Neural cell (in vitro differentiated cells): ENCODE measurements around the gene SPRN. TPM values are rescaled to one million over a fixed set of nuclear protein-coding genes. Genes with fewer than 3 reads are reported as not detected.

Experiments
- H2AFZ ChIP-seq: fragments of 200-600, 300-800 bp; sonication (generic), shearing (Covaris generic); 2 replicates; pipeline ENCODE4 v1.6.0; 2014; ENCODE audit warnings: low read depth, mild to moderate bottlenecking, antibody characterized with exemption, low read length, moderate library complexity
- H3F3A ChIP-seq: fragments of 200-600 bp; shearing (Covaris generic); 2 replicates; pipeline ENCODE4 v1.6.1; 2016; ENCODE audit warnings: mild to moderate bottlenecking, moderate library complexity, mixed read lengths, antibody characterized with exemption, low read length; ENCODE audit not compliant: insufficient read depth, poor library complexity, severe bottlenecking
- H3K27ac ChIP-seq: fragments of 200-600, 300-800 bp; sonication (generic), shearing (Covaris generic); 2 replicates; pipeline ENCODE4 v1.5.1; 2014; ENCODE audit warnings: mild to moderate bottlenecking, low read length, moderate library complexity
- H3K27me3 ChIP-seq: fragments of 300-800, 200-600 bp; sonication (generic), shearing (Covaris generic); 2 replicates; pipeline ENCODE4 v1.6.0; 2014; ENCODE audit warnings: mild to moderate bottlenecking, low read depth, low read length, moderate library complexity; ENCODE audit not compliant: insufficient read depth
- H3K36me3 ChIP-seq: fragments of 300-800, 200-600 bp; sonication (generic), shearing (Covaris generic); 2 replicates; pipeline ENCODE4 v1.5.1; 2014; ENCODE audit warnings: mild to moderate bottlenecking, antibody characterized with exemption, low read length, moderate library complexity; ENCODE audit not compliant: insufficient read depth
- H3K4me2 ChIP-seq: fragments of 300-800, 200-600 bp; sonication (generic), shearing (Covaris generic); 2 replicates; pipeline ENCODE4 v1.6.0; 2014; ENCODE audit warnings: mild to moderate bottlenecking, low read length
- H3K4me3 ChIP-seq: fragments of 300-800, 200-600 bp; sonication (generic), shearing (Covaris generic); 2 replicates; pipeline ENCODE4 v1.5.1; 2014; ENCODE audit warnings: mild to moderate bottlenecking, low read length, moderate library complexity
- H3K79me2 ChIP-seq: fragments of 200-600 bp; shearing (Covaris generic); replicated peaks from 2 replicates; pipeline ENCODE4 v1.6.0; 2014; ENCODE audit warnings: mild to moderate bottlenecking, low read length, moderate library complexity; ENCODE audit not compliant: insufficient read depth
- H3K9ac ChIP-seq: fragments of 300-800, 200-600 bp; sonication (generic), shearing (Covaris generic); 2 replicates; pipeline ENCODE4 v1.6.1; 2016; ENCODE audit warnings: mild to moderate bottlenecking, low read length, mixed read lengths
- H3K9me2 ChIP-seq: fragments of 200-600 bp; shearing (Covaris generic); 2 replicates; pipeline ENCODE4 v1.6.1; 2016; ENCODE audit warnings: mild to moderate bottlenecking, low read length, mixed read lengths; ENCODE audit not compliant: insufficient read depth
- H3K9me3 ChIP-seq: fragments of 200-600, 300-800 bp; sonication (generic), shearing (Covaris generic); 2 replicates; pipeline ENCODE4 v1.6.1; 2016; ENCODE audit warnings: mild to moderate bottlenecking, mixed run types, low read length, moderate library complexity, mixed read lengths
- H4K20me1 ChIP-seq: fragments of 200-600 bp; shearing (Covaris generic); 2 replicates; pipeline ENCODE4 v1.6.1; 2016; ENCODE audit warnings: mild to moderate bottlenecking, mixed run types; ENCODE audit not compliant: insufficient read depth
- CTCF ChIP-seq: fragments of 450-650 bp; IDR thresholded peaks from 2 replicates; pipeline ENCODE4 v1.5.1; 2014; ENCODE audit warnings: antibody characterized with exemption, mild to moderate bottlenecking, moderate library complexity; ENCODE audit not compliant: poor library complexity, severe bottlenecking
- EP300 ChIP-seq: fragments of 450-650 bp; conservative IDR thresholded peaks from 2 replicates; pipeline ENCODE4 v1.6.1; 2014; ENCODE audit warnings: antibody characterized with exemption, mild to moderate bottlenecking, moderate library complexity; ENCODE audit not compliant: poor library complexity, severe bottlenecking
- EZH2 ChIP-seq: fragments of 200-600, 300-800 bp; shearing (Covaris generic), sonication (generic); IDR thresholded peaks from 2 replicates; pipeline ENCODE4 v1.6.1; 2014; ENCODE audit warnings: antibody characterized with exemption, low read length, borderline replicate concordance, mild to moderate bottlenecking; ENCODE audit not compliant: insufficient read depth, poor library complexity, severe bottlenecking
- MXI1 ChIP-seq: fragments of 450-650 bp; conservative IDR thresholded peaks from 2 replicates; pipeline ENCODE4 v1.6.1; 2014; ENCODE audit warnings: antibody characterized with exemption, mild to moderate bottlenecking; ENCODE audit not compliant: poor library complexity, severe bottlenecking
- POLR2AphosphoS5 ChIP-seq: IDR thresholded peaks from 2 replicates; pipeline ENCODE4 v1.6.1; 2012
- RAD21 ChIP-seq: fragments of 450-650 bp; conservative IDR thresholded peaks from 2 replicates; pipeline ENCODE4 v1.6.1; 2014; ENCODE audit warnings: antibody characterized with exemption, mild to moderate bottlenecking, moderate library complexity
- REST ChIP-seq: IDR thresholded peaks from 2 replicates; pipeline ENCODE4 v1.6.1; 2012; ENCODE audit warnings: borderline replicate concordance
- SMC3 ChIP-seq: fragments of 450-650 bp; conservative IDR thresholded peaks from 2 replicates; pipeline ENCODE4 v1.6.1; 2014; ENCODE audit warnings: antibody characterized with exemption, mild to moderate bottlenecking, moderate library complexity; ENCODE audit not compliant: poor library complexity
- TAF1 ChIP-seq: IDR thresholded peaks from 2 replicates; pipeline ENCODE4 v1.6.1; 2012; ENCODE audit warnings: low read depth
- polyA plus RNA-seq: library from polyadenylated mRNA; depleted of rRNA; stranded (reverse); fragments of >200 nt; gene quantifications from 2 replicates; pipeline ENCODE4 v1.2.3, GENCODE V29; 2014

SPRN gene
- polyA plus RNA-seq, 1 donor from 2014 or later, result 1.1 TPM

GRCh38 chr10:133453516-133454203 lies 29.2 kb upstream of the SPRN start, which contains the start of gene SCART1:
Gene SCART1 (plus strand): TSS chr10:133453945. CDS start chr10:133453998, 53 bp downstream.
- Histone ChIP-seq H3K4me3 (no peak within 1 kb of the TSS), H3K27me3 (no peaks in the 10 kb centered on the region), H3K79me2 (no peaks in the 10 kb centered on the region), H3K36me3 (no peaks in the 10 kb centered on the region), H3F3A (no peaks in the 10 kb centered on the region), H3K9me3 (peaks cover 11% of the 10 kb centered on the region), H3K4me2 (no peak within 1 kb of the TSS), H3K27ac (no peak within 1 kb of the TSS), H4K20me1 (no peaks in the 10 kb centered on the region), H3K9me2 (no peaks in the 10 kb centered on the region), H3K9ac (no peak within 1 kb of the TSS), H2AFZ (no peak within 1 kb of the TSS)
- TF ChIP-seq EP300 (no peak), SMC3 (no peak), TAF1 (no peak), MXI1 (no peak), RAD21 (no peak), POLR2AphosphoS5 (no peak), EZH2 (no peak), CTCF (no peak), REST (no peak)

GRCh38 chr10:133452453-133452852 lies 28.0 kb upstream of the SPRN start:
- no peak overlapping the region for H3K27ac ChIP-seq

More at GRCh38 chr10:133452453-133452852, 28.0 kb upstream of the SPRN start:
- Histone ChIP-seq H3K9me2 (no peaks in the 10 kb centered on the region), H3F3A (no peaks in the 10 kb centered on the region), H3K4me2 (no peak overlapping the region), H3K79me2 (no peaks in the 10 kb centered on the region), H4K20me1 (no peaks in the 10 kb centered on the region), H3K9me3 (peaks cover 15% of the 10 kb centered on the region), H3K9ac (no peak overlapping the region), H3K27me3 (no peaks in the 10 kb centered on the region), H2AFZ (no peak overlapping the region), H3K4me3 (no peak overlapping the region), H3K36me3 (no peaks in the 10 kb centered on the region)
- TF ChIP-seq EZH2 (no peak), MXI1 (no peak), RAD21 (no peak), SMC3 (no peak), REST (no peak), CTCF (no peak), EP300 (no peak)
